Dendritic cell treated with granulocyte-macrophage colony-stimulating factor and Interleukin-4, amounts not matched to agents 40 ng/mL and 50 ng/mL, for 4 days (primary cell): Measurements from ENCODE around the gene ZAR1.
"Not testable (repeated sequence)": the region's sequence is repeated elsewhere in the genome, so short reads cannot be mapped to it uniquely, and the experiment has no call there.

Experiments
- H3K27ac Mint-ChIP-seq: one replicate; pipeline ENCODE4 v1.8.0; 2022; ENCODE audit warnings: mild to moderate bottlenecking, mixed read lengths
- H3K27me3 Mint-ChIP-seq: one replicate; pipeline ENCODE4 v1.8.0; 2022; ENCODE audit warnings: mild to moderate bottlenecking, mixed read lengths
- H3K36me3 Mint-ChIP-seq: one replicate; pipeline ENCODE4 v1.8.0; 2022; ENCODE audit warnings: low read depth, mixed read lengths
- H3K4me1 Mint-ChIP-seq: one replicate; pipeline ENCODE4 v1.8.0; 2022; ENCODE audit warnings: low read depth, mixed read lengths
- H3K4me3 Mint-ChIP-seq: one replicate; pipeline ENCODE4 v1.8.0; 2022; ENCODE audit warnings: mild to moderate bottlenecking, moderate library complexity, mixed read lengths
- H3K9me3 Mint-ChIP-seq: one replicate; pipeline ENCODE4 v1.8.0; 2022; ENCODE audit warnings: mixed read lengths
- intact Hi-C: fragments of 100-400 bp; cut with micrococcal nuclease; formaldehyde crosslinking; loops from one replicate; pipeline ENCODE4 v1.15.0; 2022

ZAR1 gene, protein sequence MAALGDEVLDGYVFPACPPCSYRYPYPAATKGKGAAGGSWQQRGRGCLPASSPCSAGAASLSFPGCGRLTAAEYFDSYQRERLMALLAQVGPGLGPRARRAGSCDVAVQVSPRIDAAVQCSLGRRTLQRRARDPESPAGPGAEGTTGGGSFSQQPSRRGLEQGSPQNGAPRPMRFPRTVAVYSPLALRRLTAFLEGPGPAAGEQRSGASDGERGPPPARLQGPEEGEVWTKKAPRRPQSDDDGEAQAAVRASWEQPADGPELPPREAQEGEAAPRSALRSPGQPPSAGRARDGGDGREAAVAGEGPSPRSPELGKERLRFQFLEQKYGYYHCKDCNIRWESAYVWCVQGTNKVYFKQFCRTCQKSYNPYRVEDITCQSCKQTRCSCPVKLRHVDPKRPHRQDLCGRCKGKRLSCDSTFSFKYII

DNA sequence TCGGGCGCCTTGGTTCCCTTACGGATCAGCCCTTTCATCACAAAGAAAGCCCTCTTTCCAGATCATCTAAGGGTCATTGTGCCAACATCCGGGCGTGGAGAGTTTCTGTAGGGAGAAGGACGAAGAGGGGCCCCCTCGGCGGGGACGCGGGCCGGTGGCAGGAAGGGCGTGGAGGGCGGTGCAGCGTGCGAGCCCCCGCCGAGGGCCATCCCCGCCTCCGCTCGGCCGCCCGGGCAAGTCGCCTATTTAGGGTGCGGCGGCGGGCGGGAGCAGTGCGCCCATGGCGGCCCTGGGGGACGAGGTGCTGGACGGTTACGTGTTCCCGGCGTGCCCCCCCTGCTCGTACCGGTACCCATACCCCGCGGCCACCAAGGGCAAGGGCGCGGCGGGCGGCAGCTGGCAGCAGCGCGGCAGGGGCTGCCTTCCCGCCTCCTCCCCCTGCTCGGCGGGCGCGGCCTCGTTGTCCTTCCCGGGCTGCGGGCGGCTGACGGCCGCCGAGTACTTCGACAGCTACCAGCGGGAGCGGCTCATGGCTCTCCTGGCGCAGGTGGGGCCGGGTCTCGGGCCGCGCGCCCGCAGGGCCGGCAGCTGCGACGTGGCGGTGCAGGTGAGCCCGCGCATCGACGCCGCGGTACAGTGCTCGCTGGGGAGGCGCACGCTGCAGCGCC is at the start of gene ZAR1:
Gene ZAR1, plus strand, starts transcription at position 241 of the 668 bp plus-strand sequence. Its CDS starts 40 bp downstream, at position 281.
- intact Hi-C loops = no loop called here
- peak within 1 kb of the TSS; percentile 26 for H3K4me3 Mint-ChIP-seq
- H3K27me3 Mint-ChIP-seq = peaks cover 65% of the 10 kb centered on the region
- no peaks in the 10 kb centered on the region for H3K4me1 Mint-ChIP-seq
- H3K36me3 Mint-ChIP-seq = no peaks in the 10 kb centered on the region
- H3K9me3 Mint-ChIP-seq = no peaks in the 10 kb centered on the region
- H3K27ac Mint-ChIP-seq = no peak within 1 kb of the TSS

DNA sequence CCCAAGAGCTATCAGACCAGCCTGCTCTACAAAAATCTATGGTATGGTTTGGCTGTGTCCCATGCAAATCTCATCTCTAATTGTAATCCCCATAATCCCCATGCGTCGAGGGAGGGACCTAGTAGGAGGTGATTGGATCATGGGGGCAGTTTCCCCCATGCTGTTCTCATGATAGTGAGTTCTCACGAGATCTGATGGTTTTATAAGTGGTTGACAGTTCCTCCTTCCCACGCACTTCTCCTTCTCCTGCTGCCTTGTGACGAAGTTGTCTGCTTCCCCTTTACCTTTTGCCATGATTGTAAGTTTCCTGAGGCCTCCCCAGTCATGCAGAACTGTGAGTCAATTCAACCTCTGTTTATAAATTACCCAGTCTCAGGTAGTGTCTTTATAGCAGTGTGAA is 49.1 kb upstream of the ZAR1 start:
- H3K27ac Mint-ChIP-seq = not testable (repeated sequence)

DNA sequence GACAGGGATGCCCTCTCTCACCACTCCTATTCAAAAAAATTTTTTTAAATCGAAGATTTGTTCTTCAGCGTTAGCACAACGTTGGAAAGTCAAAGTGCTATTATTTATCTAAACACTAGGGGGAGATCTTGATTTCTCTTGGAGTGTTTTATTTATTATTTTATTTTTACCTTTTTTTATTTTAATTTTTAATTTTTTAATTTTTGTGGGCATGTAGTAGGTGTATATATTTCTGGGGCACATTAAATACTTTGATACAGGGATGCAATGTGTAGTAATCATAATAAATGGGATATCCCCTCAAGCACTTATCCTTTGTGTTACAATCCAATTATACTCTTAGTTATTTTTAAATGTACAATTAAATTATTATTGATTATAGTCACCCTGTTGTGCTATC is 44.3 kb upstream of the ZAR1 start:
- Mint-ChIP-seq H3K27ac (no peak overlapping the region), H3K36me3 (no peaks in the 10 kb centered on the region), H3K4me3 (no peak overlapping the region), H3K9me3 (peaks cover 7% of the 10 kb centered on the region), H3K27me3 (no peaks in the 10 kb centered on the region), H3K4me1 (peaks cover 6% of the 10 kb centered on the region)
- intact Hi-C loops = loop anchor here (5.0 kb wide), 1 partner anchor 517 kb away; no protein-coding TSS in a partner anchor

More for the DNA sequence above, 49.1 kb upstream of the ZAR1 start:
- H3K36me3 Mint-ChIP-seq, H3K27me3 Mint-ChIP-seq, H3K4me1 Mint-ChIP-seq, intact Hi-C loops, H3K4me3 Mint-ChIP-seq: not testable (repeated sequence)
- peaks cover 13% of the 10 kb centered on the region for H3K9me3 Mint-ChIP-seq

DNA sequence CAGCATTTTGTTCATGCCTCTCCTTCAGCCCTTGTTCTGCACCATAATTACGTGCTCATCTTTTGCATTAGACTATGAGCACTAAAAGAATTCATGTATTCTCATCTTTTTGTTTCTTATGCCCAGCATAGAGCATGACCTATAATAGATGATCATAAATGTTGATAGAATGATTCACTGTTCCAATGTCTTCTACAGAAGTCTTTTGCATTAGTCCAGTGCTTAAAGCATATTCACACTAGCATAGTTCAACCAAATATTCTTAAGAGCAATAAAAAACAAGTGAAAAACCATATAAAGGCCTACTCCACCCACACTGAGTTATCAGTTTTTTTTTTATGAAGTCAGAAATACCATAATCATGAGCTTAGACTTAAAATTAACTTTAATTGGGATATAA is 43.4 kb upstream of the ZAR1 start:
- intact Hi-C loops = loop anchor here (5.0 kb wide), 1 partner anchor 516 kb away; no protein-coding TSS in a partner anchor
- Mint-ChIP-seq H3K27me3 (no peaks in the 10 kb centered on the region), H3K4me1 (no peaks in the 10 kb centered on the region), H3K27ac (no peak overlapping the region), H3K9me3 (no peaks in the 10 kb centered on the region), H3K36me3 (no peaks in the 10 kb centered on the region), H3K4me3 (no peak overlapping the region)

DNA sequence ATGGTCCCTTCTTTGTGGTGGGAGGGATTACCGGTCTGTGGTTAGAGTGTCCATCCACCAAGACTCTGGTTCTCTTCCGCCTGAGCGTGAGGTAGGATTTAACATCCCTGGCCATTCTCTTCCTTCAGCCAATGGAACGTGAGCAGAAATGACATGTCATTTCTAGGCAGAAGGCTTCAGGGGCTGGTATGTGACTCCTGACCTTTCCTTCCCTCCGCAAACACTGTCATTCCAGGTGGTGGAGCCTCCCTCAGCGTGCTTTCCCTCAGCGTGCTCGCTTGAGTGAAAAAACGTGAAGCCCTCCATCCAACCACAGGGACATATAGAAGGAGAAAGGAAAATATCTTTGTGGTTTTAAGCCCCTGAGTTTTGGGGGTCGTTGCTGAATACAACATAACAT is 40.9 kb upstream of the ZAR1 start:
- H3K4me3 Mint-ChIP-seq = no peak overlapping the region
- intact Hi-C loops = loop anchor here (5.0 kb wide), 1 partner anchor 513 kb away; no protein-coding TSS in a partner anchor

DNA sequence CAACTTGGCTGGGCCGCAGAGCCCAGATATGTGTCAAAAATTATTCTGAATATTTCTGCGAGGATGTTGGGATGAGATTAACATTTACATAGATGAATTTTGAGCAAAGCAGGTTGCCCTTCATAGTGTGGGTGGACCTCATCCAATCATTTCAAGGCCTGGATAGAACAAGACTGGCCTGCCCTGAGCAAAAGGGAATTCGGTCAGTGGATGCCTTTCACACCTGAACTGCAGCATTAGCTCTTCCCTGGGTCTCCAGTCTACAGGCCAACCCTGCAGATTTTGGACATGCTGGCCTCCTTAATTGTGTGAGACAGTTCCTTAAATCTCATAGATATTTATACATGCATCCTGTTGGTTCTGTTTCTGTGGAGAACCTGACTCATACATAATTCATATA is 39.3 kb upstream of the ZAR1 start:
- no peaks in the 10 kb centered on the region for H3K36me3 Mint-ChIP-seq
- intact Hi-C loops = no loop called here
- H3K9me3 Mint-ChIP-seq = no peaks in the 10 kb centered on the region
- H3K27ac Mint-ChIP-seq = no peak overlapping the region
- H3K4me3 Mint-ChIP-seq = no peak overlapping the region
- no peaks in the 10 kb centered on the region for H3K4me1 Mint-ChIP-seq
- H3K27me3 Mint-ChIP-seq = no peaks in the 10 kb centered on the region

More for the DNA sequence above, 40.9 kb upstream of the ZAR1 start:
- Mint-ChIP-seq H3K9me3 (no peaks in the 10 kb centered on the region), H3K4me1 (no peaks in the 10 kb centered on the region), H3K27me3 (no peaks in the 10 kb centered on the region), H3K27ac (no peak overlapping the region), H3K36me3 (no peaks in the 10 kb centered on the region)

DNA sequence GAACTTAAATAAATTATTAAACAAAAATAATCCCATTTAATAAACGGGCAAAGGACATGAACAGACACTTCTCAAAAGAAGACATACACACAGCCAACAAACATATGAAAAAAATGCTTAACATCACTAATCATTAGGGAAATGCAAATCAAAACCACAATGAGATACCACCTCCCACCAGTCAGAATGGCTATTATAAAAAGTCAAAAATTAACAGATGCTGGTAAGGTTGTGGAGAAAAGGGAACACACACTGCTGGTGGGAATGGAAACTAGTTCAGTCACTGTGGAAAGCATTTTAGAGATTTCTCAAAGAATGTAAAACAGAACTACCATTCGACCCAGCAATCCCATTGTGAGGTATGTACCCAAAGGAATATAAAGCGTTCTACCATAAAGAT is 38.4 kb upstream of the ZAR1 start:
- H3K36me3 Mint-ChIP-seq, H3K4me1 Mint-ChIP-seq, H3K9me3 Mint-ChIP-seq, H3K27me3 Mint-ChIP-seq, intact Hi-C loops, H3K27ac Mint-ChIP-seq, H3K4me3 Mint-ChIP-seq: not testable (repeated sequence)

DNA sequence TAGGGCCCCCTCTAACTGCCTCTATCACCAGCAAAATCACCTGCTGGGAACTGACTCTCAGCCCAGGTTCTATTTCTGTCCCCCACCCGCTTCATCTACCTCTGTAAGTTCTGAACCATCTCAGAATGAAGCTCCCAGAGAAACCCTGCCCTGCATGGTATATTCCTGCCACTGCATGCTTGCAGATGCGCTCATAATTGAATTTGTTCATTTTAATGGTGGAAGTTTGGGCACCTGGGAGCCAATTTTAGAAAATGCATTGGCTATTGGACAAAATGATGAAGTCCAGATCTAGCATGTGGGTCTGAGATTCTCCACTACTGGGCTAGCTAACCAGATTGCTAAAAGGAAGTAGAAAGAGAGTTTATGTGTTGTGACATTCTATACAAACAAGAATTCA is 35.5 kb upstream of the ZAR1 start:
- Mint-ChIP-seq H3K9me3 (no peaks in the 10 kb centered on the region), H3K4me3 (no peak overlapping the region), H3K4me1 (no peaks in the 10 kb centered on the region), H3K27me3 (peaks cover 3% of the 10 kb centered on the region), H3K27ac (no peak overlapping the region), H3K36me3 (no peaks in the 10 kb centered on the region)
- intact Hi-C loops = no loop called here

DNA sequence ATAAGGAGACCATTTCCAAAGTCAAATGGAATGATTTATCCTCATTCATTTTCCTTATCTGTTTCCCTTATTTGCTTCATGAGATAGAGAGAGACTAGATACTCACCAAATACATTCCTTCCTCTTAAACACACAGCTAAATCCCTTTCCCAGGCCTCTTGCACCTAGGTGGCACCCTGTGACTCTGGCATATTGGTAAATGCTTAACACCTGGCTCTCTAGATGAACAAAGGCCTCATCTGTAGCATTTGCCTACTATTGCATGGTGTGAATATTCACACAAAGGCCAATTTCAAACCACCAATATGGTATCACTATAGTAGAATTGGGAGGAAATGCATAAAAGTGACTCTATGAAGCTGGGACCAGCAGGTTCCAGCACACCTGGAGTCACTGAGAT is 29.1 kb upstream of the ZAR1 start:
- H3K27ac Mint-ChIP-seq = no peak overlapping the region
- H3K36me3 Mint-ChIP-seq = no peaks in the 10 kb centered on the region
- no peaks in the 10 kb centered on the region for H3K4me1 Mint-ChIP-seq
- no peak overlapping the region for H3K4me3 Mint-ChIP-seq
- intact Hi-C loops = no loop called here
- H3K27me3 Mint-ChIP-seq = peaks cover 4% of the 10 kb centered on the region
- H3K9me3 Mint-ChIP-seq = no peaks in the 10 kb centered on the region

DNA sequence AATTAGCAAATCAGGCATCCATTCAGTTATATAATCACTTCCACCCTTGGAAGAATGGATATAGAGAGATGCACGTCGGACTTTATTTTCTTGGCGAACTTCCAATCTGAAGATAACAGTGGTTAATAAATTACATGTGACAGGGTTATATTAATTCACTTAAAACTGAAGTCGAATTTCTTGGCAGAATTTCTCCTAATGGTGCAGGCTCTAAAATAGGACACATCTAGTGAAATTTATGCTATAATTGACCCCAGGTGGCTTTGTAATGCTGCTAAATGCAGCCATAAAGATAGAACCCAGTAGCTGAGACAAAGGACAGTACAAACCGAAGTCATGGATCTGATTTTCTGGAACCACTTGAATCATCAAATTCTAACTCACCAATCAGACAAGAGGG is 27.7 kb upstream of the ZAR1 start:
- H3K36me3 Mint-ChIP-seq = no peaks in the 10 kb centered on the region
- peaks cover 2% of the 10 kb centered on the region for H3K27me3 Mint-ChIP-seq
- H3K4me3 Mint-ChIP-seq = no peak overlapping the region
- H3K4me1 Mint-ChIP-seq = no peaks in the 10 kb centered on the region
- no peaks in the 10 kb centered on the region for H3K9me3 Mint-ChIP-seq
- intact Hi-C loops = no loop called here
- no peak overlapping the region for H3K27ac Mint-ChIP-seq

DNA sequence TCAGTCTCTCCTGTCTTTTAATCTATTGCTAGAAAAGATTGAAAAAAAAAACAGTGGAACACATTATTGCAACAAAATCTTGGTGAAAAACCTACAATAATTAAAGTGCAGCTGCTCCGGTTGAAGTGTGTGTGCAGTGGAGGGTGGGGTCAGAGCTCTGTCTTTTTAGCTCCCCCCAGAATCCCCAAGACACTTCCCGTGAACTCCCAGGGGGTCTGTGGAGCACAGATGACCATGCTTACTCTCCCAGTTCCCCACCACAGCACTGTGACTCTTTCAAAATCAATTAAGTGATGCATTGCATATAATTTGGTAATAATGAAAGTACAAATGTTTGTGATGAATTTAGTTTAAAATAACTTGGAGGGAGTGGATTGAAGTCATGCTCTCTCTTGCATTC is 22.6 kb upstream of the ZAR1 start:
- Mint-ChIP-seq H3K27me3 (peaks cover 4% of the 10 kb centered on the region), H3K36me3 (no peaks in the 10 kb centered on the region), H3K27ac (no peak overlapping the region), H3K4me3 (no peak overlapping the region), H3K4me1 (no peaks in the 10 kb centered on the region), H3K9me3 (no peaks in the 10 kb centered on the region)
- intact Hi-C loops = no loop called here

DNA sequence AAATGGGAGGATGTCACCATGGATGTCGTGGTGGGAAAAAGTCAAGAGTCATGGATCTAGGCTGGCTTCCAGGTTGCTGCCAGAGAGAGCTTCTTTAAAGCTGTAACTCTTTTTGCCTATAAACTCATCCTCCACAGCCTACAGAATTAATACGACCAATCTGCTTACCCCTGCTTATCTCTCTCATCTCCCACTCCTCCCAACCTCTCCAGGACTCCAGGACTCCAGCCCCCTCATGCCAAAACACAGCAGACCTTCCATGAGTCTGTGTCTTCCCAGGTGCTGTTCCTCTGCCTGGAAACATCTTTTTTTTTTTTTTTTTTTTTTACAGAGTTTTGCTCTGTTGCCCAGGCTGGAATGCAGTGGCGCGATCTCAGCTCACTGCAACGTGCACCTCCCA is 22.2 kb upstream of the ZAR1 start:
- Mint-ChIP-seq H3K4me1 (no peaks in the 10 kb centered on the region), H3K27me3 (peaks cover 4% of the 10 kb centered on the region), H3K9me3 (no peaks in the 10 kb centered on the region), H3K4me3 (no peak overlapping the region), H3K27ac (no peak overlapping the region), H3K36me3 (no peaks in the 10 kb centered on the region)
- intact Hi-C loops = no loop called here

DNA sequence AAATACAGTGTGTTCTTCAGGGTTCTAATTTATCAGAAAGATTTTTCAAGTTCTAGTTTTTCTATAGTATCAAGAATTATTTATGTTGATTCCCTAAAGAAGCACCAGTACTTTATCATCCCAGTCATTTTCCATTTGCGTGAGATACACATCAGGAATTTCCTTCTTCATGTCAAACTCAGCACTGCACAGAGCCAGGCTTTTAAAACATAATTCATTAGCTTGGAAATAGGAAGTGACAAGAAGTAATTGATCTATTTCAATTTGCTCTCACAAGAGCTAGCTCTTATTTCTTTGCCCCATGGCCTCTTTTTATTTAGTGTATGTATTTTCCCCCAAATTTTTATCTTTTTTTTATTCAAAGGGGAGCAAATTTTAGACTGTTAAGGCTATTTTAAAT is 19.9 kb upstream of the ZAR1 start:
- Mint-ChIP-seq H3K27me3 (peaks cover 4% of the 10 kb centered on the region), H3K36me3 (no peaks in the 10 kb centered on the region), H3K4me3 (no peak overlapping the region), H3K9me3 (no peaks in the 10 kb centered on the region), H3K27ac (no peak overlapping the region), H3K4me1 (no peaks in the 10 kb centered on the region)
- intact Hi-C loops = no loop called here

DNA sequence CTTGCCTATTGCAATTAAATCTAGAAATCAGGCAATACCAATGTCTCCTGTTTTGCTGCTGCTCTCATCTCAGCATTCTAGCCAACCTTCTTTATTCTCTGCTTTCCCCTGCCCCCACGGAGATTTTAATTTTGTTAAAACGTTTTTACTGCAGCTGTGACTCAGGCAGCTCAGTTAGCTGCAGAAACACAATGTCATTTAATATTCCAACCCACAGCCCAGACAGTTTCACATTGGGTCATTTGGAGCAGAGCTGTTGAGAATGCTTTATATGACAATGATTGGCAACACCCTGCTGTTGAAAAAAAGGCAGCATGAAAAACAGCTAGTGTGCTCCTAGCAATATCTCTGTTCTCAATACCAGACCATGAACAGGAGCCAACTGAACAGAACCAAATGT is 19.5 kb upstream of the ZAR1 start:
- H3K4me1 Mint-ChIP-seq = no peaks in the 10 kb centered on the region
- H3K36me3 Mint-ChIP-seq = no peaks in the 10 kb centered on the region
- no peaks in the 10 kb centered on the region for H3K9me3 Mint-ChIP-seq
- H3K4me3 Mint-ChIP-seq = no peak overlapping the region
- intact Hi-C loops = no loop called here
- no peak overlapping the region for H3K27ac Mint-ChIP-seq
- peaks cover 6% of the 10 kb centered on the region for H3K27me3 Mint-ChIP-seq
